Nucleus accumbens (tissue), 56 donors: Measurements from ENCODE around the gene HS3ST6.
"Not testable (repeated sequence)": the region's sequence is repeated elsewhere in the genome, so short reads cannot be mapped to it uniquely, and the experiment has no call there.

Experiments
- DNase-seq, 56 donors: peaks; one replicate each; lab custom pipeline; 2025; lab: John Stamatoyannopoulos, UW

Gene HS3ST6

GRCh38 chr16:1884155-1884760, 34.0 kb downstream of the HS3ST6 start:
- no peak for DNase-seq

GRCh38 chr16:1881172-1881571, 37.0 kb downstream of the HS3ST6 start:
- DNase-seq = not testable (repeated sequence)

- DNase-seq = no peak
These were observed 38.7 kb downstream of the HS3ST6 start for GRCh38 chr16:1879477-1879876.

GRCh38 chr16:1878256-1878655, 40.0 kb downstream of the HS3ST6 start:
- DNase-seq = no peak

GRCh38 chr16:1877804-1878203, 40.4 kb downstream of the HS3ST6 start:
- no peak for DNase-seq

GRCh38 chr16:1877089-1877488, 41.1 kb downstream of the HS3ST6 start:
- no peak for DNase-seq

GRCh38 chr16:1876468-1876867, 41.7 kb downstream of the HS3ST6 start:
- no peak for DNase-seq

- not testable (repeated sequence) for DNase-seq
These were observed 42.1 kb downstream of the HS3ST6 start for GRCh38 chr16:1876066-1876465.

GRCh38 chr16:1874854-1875253, 43.4 kb downstream of the HS3ST6 start:
- no peak for DNase-seq

- DNase-seq = peak in 10 of 56 donors; percentile 2 to 52 (median 16)
These were observed 46.1 kb downstream of the HS3ST6 start, which contains the start of gene MEIOB for GRCh38 chr16:1871974-1872635. Gene MEIOB (minus strand): TSS chr16:1872164. CDS start chr16:1868175, 3,989 bp downstream.

- peak in 1 of 56 donors; percentile 8 for DNase-seq
These were observed 47.7 kb downstream of the HS3ST6 start for GRCh38 chr16:1870365-1871082.

- no peak for DNase-seq
These were observed 52.1 kb downstream of the HS3ST6 start for GRCh38 chr16:1865902-1866690.

GRCh38 chr16:1863681-1864460, 54.3 kb downstream of the HS3ST6 start:
- DNase-seq = no peak

GRCh38 chr16:1862394-1862793, 55.8 kb downstream of the HS3ST6 start:
- DNase-seq = no peak

- DNase-seq = no peak
These were observed 56.5 kb downstream of the HS3ST6 start for GRCh38 chr16:1861730-1862129.
